Measurements from ENCODE around the gene NOX3.

The NOX3 gene

DNA sequence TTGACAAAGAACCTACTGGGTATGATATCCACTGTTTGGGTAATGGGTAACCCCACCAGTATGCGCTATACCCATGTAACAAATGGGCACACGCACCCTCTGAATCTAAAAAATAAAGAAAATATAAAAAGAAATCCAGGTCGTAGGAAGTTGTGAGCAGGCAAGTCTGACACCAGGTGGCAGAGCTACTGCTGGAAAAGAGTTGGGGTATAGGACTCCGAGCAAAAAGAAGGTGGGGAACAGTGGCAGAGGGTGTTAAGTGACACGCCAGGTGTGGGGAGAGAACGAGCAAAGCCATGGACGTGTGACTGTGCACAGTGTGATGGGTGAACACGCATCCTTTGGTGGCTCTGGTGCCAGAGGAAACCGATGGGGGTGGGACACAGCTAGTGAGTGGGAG lies 46.7 kb downstream of the NOX3 start:
- peaks cover 64% of the 10 kb centered on the region for H3K4me1 ChIP-seq (ENCODE audit: control insufficient read depth, low read length)
- H3K4me2 ChIP-seq (ENCODE audit: low read length) = no peak overlapping the region
- no peaks in the 10 kb centered on the region for H3K27me3 ChIP-seq (ENCODE audit: control insufficient read depth, low read length)
- H3K9me3 ChIP-seq (ENCODE audit: control insufficient read depth, insufficient read depth, low read length) = no peaks in the 10 kb centered on the region
- H3K9me2 ChIP-seq (replicated peaks; ENCODE audit: control insufficient read depth, low read length) = no peaks in the 10 kb centered on the region
- no peaks in the 10 kb centered on the region; the same call in 1 of the 2 replicates for H3K36me3 ChIP-seq (ENCODE audit: control insufficient read depth, low read length)
- H3F3A ChIP-seq (ENCODE audit: control insufficient read depth, insufficient read depth) = peaks cover 3% of the 10 kb centered on the region; the same call in 1 of the 2 replicates
- H4K20me1 ChIP-seq (ENCODE audit: control insufficient read depth, insufficient read depth, low read depth, low read length) = no peaks in the 10 kb centered on the region
- no peak for TF ChIP-seq EZH2phosphoT487 (IDR thresholded peaks at IDR 0.05; ENCODE audit: borderline replicate concordance, low read length)
- TF ChIP-seq, protein P1, sequence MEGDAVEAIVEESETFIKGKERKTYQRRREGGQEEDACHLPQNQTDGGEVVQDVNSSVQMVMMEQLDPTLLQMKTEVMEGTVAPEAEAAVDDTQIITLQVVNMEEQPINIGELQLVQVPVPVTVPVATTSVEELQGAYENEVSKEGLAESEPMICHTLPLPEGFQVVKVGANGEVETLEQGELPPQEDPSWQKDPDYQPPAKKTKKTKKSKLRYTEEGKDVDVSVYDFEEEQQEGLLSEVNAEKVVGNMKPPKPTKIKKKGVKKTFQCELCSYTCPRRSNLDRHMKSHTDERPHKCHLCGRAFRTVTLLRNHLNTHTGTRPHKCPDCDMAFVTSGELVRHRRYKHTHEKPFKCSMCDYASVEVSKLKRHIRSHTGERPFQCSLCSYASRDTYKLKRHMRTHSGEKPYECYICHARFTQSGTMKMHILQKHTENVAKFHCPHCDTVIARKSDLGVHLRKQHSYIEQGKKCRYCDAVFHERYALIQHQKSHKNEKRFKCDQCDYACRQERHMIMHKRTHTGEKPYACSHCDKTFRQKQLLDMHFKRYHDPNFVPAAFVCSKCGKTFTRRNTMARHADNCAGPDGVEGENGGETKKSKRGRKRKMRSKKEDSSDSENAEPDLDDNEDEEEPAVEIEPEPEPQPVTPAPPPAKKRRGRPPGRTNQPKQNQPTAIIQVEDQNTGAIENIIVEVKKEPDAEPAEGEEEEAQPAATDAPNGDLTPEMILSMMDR (IDR thresholded peaks at IDR 0.05; ENCODE audit: low read depth, low read length, poor library complexity, severe bottlenecking) = no peak
- no peak overlapping the region for H3K27ac ChIP-seq (ENCODE audit: low read depth, low read length)
- no peak overlapping the region for H3K4me3 ChIP-seq (ENCODE audit: low read length)
- no peaks in the 10 kb centered on the region for H3K79me2 ChIP-seq (ENCODE audit: control insufficient read depth, low read length)

DNA sequence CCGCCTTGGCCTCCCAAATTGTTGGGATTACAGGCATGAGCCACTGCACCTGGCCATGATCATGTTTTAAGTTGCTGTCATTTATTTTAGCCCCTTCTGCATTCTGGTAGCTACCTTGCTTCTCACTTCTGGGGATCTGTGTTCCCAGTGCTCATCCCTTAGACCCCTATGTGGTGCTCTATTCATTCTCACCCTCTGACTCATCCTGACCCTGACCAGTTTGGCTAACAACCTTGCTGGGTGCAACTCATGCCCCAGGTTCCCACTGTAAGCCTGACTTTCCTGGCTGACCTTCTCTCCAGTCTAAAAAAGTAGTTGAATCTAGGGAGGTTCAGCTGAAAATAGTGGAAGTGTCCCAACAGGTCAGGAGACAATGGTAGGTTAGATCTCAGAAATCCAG lies 47.4 kb downstream of the NOX3 start:
- no peaks in the 10 kb centered on the region for H4K20me1 ChIP-seq (ENCODE audit: control insufficient read depth, insufficient read depth, low read depth, low read length)
- no peak for TF ChIP-seq EZH2phosphoT487 (IDR thresholded peaks at IDR 0.05; ENCODE audit: borderline replicate concordance, low read length)
- TF ChIP-seq, protein P1 (IDR thresholded peaks at IDR 0.05; ENCODE audit: low read depth, low read length, poor library complexity, severe bottlenecking) = no peak
- no peaks in the 10 kb centered on the region for H3K27me3 ChIP-seq (ENCODE audit: control insufficient read depth, low read length)
- H3K4me2 ChIP-seq (ENCODE audit: low read length) = no peak overlapping the region
- no peaks in the 10 kb centered on the region for H3K9me2 ChIP-seq (replicated peaks; ENCODE audit: control insufficient read depth, low read length)
- no peaks in the 10 kb centered on the region; the same call in 1 of the 2 replicates for H3K36me3 ChIP-seq (ENCODE audit: control insufficient read depth, low read length)
- no peaks in the 10 kb centered on the region for H3K79me2 ChIP-seq (ENCODE audit: control insufficient read depth, low read length)
- no peaks in the 10 kb centered on the region for H3K9me3 ChIP-seq (ENCODE audit: control insufficient read depth, insufficient read depth, low read length)
- peaks cover 57% of the 10 kb centered on the region for H3K4me1 ChIP-seq (ENCODE audit: control insufficient read depth, low read length)
- no peak overlapping the region for H3K4me3 ChIP-seq (ENCODE audit: low read length)
- peaks cover 3% of the 10 kb centered on the region; the same call in 1 of the 2 replicates for H3F3A ChIP-seq (ENCODE audit: control insufficient read depth, insufficient read depth)
- H3K27ac ChIP-seq (ENCODE audit: low read depth, low read length) = no peak overlapping the region

DNA sequence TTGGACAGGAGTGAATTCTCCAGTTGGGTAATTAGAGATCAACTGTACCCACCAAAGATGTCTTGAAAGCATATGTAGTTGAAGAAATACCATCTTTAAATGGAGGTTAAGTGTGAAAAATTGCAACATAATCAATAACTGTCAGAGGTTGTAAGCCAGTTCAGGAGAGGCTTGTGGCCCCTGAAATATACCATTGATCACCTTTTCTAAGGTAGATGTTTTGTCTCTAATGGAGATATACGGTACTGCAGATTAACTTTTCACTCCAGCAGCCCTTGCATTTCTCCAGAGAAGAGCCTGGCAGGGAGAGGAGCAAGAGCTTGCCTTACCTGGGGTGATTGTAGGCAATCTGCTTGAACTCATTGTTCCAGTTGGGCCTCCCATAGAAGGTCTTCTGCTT lies 48.8 kb downstream of the NOX3 start:
- H3K36me3 ChIP-seq (ENCODE audit: control insufficient read depth, low read length) = no peaks in the 10 kb centered on the region; the same call in 1 of the 2 replicates
- no peaks in the 10 kb centered on the region for H3K9me2 ChIP-seq (replicated peaks; ENCODE audit: control insufficient read depth, low read length)
- H3K27ac ChIP-seq (ENCODE audit: low read depth, low read length) = no peak overlapping the region
- H3K4me2 ChIP-seq (ENCODE audit: low read length) = no peak overlapping the region
- peaks cover 51% of the 10 kb centered on the region for H3K4me1 ChIP-seq (ENCODE audit: control insufficient read depth, low read length)
- H3K4me3 ChIP-seq (ENCODE audit: low read length) = no peak overlapping the region
- peaks cover 3% of the 10 kb centered on the region; the same call in 1 of the 2 replicates for H3F3A ChIP-seq (ENCODE audit: control insufficient read depth, insufficient read depth)
- no peaks in the 10 kb centered on the region for H4K20me1 ChIP-seq (ENCODE audit: control insufficient read depth, insufficient read depth, low read depth, low read length)
- TF ChIP-seq EZH2phosphoT487 (IDR thresholded peaks at IDR 0.05; ENCODE audit: borderline replicate concordance, low read length) = no peak
- TF ChIP-seq, protein P1 (IDR thresholded peaks at IDR 0.05; ENCODE audit: low read depth, low read length, poor library complexity, severe bottlenecking) = peak; percentile 14
- no peaks in the 10 kb centered on the region for H3K79me2 ChIP-seq (ENCODE audit: control insufficient read depth, low read length)
- H3K9me3 ChIP-seq (ENCODE audit: control insufficient read depth, insufficient read depth, low read length) = no peaks in the 10 kb centered on the region
- H3K27me3 ChIP-seq (ENCODE audit: control insufficient read depth, low read length) = no peaks in the 10 kb centered on the region

Data from DOHH2 (cell line).